Skeletal muscle cell (primary cell): ENCODE data around the gene UXS1.
"Not testable (repeated sequence)": the region's sequence is repeated elsewhere in the genome, so short reads cannot be mapped to it uniquely, and the experiment has no call there.

Source experiments
- DNase-seq: peaks from one replicate; pipeline ENCODE4 v3.0.0-alpha.2; 2010; ENCODE audit warnings: low read depth
- H3K4me3 ChIP-seq: 2 replicates; pipeline ENCODE4 v1.5.1; 2011; ENCODE audit warnings: low read depth, mild to moderate bottlenecking, control low read depth, low read length, moderate library complexity

The UXS1 gene

DNA sequence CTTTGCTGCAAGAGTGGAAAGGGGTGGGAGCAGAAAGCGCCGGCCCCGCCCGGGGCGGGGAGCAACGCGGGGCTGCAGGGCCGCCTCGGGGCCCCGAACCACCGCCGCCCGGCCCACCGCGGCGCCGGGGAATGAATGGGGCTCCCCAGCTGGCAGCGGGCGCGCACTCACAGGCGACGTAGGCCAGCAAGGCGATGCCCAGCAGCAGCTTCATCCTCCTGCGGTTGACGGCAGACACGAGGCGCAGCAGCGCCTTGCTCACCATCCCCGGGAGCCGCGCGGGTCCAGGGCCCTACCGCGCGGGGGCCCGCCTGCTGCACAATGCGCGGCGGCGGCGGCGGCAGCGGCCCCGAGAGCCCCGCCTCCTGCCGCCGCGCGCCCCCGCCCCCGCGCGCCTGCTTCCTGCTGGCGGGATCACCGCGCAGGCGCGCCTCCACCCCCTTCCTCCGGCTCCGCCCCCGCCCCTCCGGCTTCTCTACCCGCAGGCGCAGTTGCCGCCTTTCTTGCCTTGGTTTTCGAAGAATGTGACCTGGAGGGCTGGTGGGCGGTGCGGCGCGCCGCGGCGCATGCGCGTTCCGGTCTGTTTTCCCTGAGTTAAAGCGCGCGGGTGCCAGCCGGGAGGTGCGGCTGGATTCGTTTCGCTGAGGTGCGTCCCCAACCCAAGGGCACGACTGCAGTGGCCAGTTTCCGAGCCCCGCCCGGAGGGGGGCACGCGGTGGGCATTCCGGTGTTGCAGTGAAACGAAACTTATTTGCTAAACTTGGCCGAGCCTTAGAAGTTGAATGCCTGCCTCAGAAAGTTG is at the start of gene UXS1:
UXS1 (minus strand) TSS at position 325 of the 802 bp plus-strand sequence; CDS start at position 265, 60 bp downstream.
- DNase-seq = peak; percentile 87
- H3K4me3 ChIP-seq = peak within 1 kb of the TSS; percentile 83

DNA sequence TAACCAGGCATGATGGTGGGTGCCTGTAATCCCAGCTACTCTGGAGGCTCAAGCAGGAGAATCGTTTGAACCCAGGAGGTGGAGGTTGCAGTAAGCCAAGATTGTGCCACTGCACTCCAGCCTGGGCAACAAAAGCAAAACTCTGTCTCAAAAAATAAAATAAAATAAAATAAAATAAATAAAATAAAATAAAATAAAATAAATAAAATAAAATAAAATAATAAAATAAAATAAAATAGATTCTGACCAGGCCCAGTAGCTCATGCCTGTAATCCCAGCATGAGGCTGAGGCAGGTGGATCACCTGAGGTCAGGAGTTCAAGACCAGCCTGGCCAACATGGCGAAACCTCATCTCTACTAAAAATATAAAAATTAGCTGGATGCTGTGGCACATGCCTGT is 45.4 kb upstream of the UXS1 start:
- not testable (repeated sequence) for H3K4me3 ChIP-seq, DNase-seq

DNA sequence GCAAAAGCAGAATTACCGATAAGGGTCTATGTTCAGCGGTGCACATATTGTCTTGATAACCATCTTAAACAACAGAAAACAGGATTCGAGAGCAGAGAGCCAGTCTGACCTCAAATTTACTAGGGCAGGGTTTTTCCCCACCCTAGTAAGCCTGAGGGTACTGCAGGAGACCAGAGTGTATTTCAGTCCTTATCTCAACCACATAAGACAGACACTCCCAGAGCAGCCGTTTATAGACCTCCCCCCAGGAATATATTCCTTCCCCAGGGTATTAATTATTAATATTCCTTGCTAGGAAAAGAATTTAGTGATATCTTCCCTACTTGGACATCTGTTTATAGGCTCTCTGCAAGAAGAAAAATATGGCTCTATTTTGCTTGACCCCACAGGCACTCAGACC is 41.3 kb upstream of the UXS1 start:
- H3K4me3 ChIP-seq, DNase-seq: not testable (repeated sequence)

DNA sequence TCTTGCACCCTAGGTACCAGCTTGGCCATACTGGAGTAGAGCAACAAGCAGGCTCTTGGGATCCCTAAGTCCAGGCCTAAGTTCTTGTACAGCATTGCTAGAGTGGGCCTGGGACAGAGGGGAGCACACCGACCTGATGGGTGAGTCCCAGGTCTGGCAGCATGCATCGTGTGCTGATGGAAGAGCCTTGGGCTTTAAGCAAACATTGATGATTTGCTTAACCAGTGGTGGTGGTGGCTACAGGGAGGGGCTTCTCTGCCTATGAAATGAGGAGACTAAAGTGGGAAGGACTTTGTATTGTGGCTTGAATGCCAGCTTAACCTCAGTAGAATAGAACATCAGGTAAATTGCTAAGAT is 39.2 kb upstream of the UXS1 start:
- H3K4me3 ChIP-seq = no peak overlapping the region
- DNase-seq = no peak

DNA sequence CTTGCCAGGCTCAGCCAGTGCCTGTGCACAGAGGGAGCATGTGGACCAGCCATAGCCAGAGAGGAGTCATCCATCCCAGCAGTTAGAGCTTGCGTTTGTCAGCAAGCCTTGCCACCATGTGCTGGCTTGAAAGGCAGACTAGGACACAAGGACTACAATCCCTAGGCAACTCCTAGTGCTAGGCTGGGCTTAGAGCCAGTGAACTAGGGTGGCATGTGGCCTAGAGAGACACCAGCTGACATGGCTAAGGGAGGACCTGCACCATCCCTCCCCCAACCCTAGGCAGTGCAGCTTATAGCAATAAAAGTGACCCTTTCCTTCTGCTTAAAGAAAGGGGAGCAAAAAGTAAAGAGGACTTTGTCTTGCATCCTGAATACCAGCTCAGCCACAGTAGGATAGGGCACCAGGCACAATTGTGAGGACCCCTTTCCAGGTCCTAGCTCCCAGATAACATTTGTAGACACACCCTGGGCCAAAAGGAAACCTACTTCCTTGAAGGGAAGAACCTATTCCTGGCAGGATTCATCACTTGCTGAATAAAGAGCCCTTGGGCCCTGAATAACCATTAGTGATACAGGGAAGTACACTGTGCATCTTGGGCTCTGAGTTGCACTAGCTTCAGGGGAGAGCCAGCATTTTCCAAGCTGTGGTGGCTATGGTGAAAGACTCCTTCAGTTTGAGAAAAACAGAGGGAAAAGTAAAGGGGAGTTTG is 38.7 kb upstream of the UXS1 start:
- DNase-seq = no peak
- no peak overlapping the region for H3K4me3 ChIP-seq

DNA sequence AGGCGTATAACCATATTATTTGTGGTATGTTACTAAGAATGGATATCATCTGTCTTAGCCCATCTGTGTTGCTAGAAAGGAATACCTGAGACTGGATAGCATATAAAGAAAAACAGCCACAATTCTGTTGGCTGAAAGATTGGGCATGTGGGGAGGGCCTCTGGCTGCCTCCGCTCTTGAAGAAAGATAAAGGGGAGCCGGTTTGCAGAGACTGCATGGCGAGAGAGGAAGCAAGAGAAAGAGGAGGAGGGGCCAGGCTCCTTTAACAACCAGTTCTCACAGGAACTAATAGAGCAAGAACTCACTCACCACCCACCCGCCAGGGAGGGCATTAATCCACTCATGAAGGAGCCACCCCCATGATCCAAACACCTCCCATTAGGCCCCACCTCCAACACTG is 29.2 kb upstream of the UXS1 start:
- no peak for DNase-seq

DNA sequence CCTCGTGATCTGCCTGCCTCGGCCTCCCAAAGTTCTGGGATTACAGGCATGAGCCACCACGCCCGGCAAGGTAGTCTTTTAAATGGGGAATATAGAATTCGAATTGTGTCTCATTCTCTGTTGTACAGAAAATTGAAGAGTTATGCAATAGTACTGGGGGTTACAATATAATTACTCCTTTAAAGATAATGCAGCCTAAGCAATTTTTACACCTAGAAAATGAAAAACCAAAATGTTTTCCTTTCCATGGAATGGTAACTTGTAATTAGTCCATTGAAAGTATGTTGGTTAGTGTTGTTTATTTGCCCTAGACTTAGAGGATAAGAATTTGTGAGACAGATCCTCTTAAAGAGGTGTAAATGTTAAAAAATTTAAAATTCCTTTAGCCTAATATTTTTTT is 28.0 kb upstream of the UXS1 start:
- DNase-seq, H3K4me3 ChIP-seq: not testable (repeated sequence)

More for the DNA sequence above, 29.2 kb upstream of the UXS1 start:
- H3K4me3 ChIP-seq = no peak overlapping the region

DNA sequence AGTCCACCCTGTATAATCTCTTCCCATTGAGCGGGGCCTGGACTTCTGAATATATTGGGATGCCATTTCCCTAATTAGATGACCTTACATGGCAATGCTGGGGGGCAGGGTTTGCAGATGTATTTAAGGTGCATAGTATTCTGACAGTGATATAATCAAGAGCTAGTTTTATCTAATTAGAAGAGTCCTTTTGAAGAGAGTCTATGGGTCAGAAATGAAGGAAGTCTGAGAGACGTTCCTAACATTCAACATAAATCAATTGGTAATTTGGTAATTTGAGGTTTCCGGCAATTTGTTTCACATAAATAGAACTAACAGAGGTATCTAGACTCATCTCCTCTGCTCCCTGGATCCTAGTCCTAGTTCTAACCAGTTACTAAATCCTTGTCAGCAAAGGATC is 25.7 kb upstream of the UXS1 start:
- H3K4me3 ChIP-seq = no peak overlapping the region

DNA sequence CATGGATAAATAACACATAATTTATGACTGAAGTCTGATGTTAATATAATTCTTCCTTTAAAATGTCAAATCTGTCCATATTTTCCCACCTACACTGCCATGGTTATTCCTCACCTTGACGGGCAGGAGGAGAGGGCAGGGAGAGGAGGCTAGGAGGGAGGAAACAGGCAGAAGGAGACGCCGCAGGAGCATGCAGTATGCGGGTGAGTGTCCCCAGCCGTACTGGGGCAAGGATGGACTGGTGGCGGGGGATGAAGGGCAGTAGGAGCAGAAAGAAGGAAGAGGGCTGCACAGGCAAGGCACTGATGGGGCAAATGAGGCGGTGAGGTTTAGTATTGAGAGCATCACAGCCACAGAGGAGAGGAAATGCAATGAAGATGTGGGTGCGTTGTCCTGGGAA is 25.1 kb upstream of the UXS1 start:
- DNase-seq, H3K4me3 ChIP-seq: not testable (repeated sequence)

More for the DNA sequence above, 25.7 kb upstream of the UXS1 start:
- DNase-seq = no peak

DNA sequence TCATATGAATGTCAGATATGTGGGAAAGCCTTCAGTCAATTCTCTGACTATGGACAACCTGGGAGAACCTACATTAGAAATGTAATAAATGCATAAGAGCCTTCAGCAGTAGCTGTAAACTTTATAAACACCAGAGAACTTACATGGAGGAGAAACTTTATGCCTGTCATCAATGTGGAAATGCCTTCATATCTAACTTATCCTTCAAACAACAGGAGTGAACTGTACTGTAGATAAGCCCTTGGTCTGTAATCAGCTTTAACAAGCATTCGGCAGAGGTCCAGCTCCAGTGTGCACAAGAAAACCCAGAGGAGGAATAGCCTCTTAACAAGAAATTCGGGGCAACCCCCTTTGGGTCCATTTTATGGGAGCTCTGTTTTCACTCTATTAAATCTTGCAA is 14.8 kb upstream of the UXS1 start:
- no peak for DNase-seq
- no peak overlapping the region for H3K4me3 ChIP-seq

DNA sequence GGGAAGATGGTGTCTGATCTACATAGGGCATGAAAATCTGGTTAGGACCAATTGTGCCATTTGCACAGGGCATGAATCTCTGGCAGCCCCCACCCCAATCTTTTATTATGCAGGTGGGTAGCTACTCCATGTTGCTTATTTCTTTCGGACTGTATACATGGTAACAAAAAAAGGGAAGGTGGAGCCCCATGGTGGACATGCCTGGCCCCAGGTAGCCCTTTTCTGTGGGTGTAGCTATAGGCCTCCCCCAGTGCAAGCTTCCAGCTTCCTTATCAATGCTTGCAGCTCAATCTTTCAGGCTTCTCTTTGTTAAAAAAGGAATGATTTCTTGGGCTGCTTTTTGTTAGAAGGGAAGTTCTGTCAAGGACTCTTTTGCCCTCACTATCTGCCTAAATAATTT is 14.3 kb upstream of the UXS1 start:
- DNase-seq = no peak

DNA sequence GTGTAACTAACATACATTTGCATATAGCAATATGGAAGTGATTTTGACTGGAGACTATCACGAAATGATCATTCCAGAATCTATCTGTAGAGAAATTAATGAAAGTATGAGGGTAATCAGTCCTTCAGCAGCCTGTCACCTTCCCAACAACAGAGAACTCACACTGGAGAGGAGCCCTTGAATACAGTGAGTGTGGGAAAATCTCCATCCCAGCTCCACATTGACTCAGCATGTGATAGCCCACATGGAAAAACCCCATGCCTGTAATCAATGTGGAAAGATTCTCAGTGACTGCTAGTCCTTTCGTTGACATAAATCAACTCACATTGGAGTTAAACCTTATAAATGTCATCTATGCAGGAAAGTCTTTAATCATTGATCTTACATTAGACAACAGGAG is 13.1 kb upstream of the UXS1 start:
- no peak overlapping the region for H3K4me3 ChIP-seq
- no peak for DNase-seq

More for the DNA sequence above, 14.3 kb upstream of the UXS1 start:
- no peak overlapping the region for H3K4me3 ChIP-seq

DNA sequence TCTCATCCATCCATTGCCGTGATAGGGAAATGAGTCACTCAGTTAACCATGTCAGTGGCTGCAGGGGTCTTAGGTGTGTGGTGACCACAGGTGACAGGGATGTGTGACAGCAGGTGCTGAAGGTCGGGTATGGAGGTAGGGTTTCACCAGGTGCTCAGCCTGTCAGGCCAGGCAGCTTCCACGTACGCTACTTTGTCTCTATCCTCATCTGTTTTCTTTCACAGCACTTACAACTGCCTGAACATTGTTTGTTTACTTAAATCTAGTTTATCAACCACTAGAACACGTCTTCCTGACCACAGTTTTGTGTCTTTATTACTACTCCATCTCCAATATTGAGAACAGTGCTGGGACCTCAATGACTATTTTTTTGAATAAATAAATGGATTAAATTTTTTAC is 11.4 kb upstream of the UXS1 start:
- H3K4me3 ChIP-seq = no peak overlapping the region
- no peak for DNase-seq

DNA sequence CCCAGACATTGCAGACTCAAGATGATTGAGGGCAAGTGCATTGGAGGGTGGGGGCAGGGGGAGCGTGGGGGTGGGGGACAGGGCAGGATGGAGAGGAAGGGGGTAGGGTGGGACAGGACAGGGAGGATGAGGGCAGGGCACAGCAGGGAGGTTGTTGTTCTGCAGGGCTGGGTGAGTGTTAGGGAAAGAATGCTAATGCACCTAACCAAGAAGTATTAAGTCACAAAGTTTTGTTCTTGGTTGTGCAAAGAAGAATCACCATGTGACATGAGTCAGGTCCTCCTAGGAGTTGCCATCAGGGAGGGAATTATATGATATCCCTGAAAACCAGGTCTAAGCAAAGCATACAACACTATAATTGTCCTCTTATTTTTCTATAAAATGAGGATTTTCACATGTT is 10.4 kb upstream of the UXS1 start:
- not testable (repeated sequence) for DNase-seq, H3K4me3 ChIP-seq

DNA sequence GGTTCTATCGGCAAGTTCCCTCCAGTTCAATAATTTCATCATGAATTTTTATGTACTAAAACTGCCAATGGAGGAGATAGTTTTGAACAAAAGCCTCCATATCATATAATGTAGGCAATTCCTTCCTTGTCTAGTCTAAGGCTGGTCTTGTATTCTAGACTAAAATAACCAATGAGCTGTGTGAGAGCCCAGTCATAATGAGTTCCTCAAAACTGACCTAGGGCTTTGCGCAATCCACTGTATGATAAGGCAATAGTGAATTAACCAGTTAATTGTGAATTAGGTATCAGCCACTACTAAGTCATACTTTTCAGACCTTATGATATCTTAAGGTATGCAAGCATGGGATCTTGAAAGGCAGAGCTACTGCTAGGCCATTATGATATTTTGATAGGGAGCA is 7.6 kb upstream of the UXS1 start:
- no peak overlapping the region for H3K4me3 ChIP-seq
- DNase-seq = no peak

DNA sequence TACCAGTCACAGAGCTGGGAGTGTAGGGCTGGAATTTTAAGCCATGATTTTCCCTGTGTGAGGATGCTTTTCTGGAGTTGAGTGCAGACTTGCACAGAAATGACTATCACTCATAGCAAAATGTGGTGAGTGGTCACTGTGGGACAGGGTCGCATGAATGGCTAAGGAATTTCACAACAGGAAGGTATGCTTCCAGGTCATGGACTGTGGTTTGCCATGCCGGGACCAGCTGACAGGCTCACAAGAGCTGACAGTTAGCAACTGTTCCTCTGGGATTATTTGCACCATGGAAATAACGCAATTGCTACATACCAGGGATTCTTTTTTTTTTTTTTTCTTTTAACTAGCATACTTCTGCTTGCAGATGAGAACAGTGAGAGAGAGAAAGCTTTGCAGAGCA is 3.8 kb upstream of the UXS1 start:
- DNase-seq = peak; percentile 94
- H3K4me3 ChIP-seq = no peak overlapping the region

DNA sequence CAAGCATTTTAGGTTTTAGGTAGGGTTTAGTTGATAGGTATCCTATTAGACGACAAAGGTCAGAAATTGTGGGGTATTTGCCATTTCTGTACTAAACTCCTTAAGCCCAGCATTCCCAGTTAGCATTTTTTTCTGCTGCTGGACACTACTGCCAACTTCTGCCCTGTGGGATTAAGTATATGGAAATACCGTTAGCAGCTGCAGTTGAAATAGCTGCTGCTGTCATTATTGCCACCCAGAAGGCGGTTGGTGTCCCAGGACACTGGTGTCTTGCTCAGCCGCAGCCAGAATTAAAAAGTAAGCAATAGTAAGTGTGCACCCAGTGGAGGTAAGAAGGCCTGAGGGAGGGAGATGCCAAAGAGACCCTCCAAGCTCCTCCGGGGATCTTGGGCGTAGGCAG is 1.9 kb upstream of the UXS1 start:
- no peak for DNase-seq
- no peak overlapping the region for H3K4me3 ChIP-seq

DNA sequence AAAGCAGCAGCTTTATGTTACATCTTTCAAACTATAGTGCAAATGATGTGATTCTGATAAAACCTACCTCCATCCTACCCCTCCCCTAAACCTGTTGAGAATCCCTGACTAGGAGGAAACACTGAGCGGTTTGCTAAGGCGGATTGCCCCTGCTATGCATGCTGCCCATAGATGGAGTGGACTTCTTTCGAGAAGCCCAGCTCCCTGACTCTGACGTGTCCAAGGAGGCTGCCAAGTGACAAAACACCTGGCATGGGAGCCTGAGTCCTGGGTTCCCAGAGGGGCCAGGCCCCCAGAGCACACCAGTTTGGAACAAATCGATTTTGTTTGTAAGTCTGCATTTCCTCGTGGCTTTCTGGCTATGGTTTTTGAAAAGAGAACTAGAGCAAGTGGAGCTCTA is 1.4 kb upstream of the UXS1 start:
- no peak for DNase-seq
- no peak overlapping the region for H3K4me3 ChIP-seq

DNA sequence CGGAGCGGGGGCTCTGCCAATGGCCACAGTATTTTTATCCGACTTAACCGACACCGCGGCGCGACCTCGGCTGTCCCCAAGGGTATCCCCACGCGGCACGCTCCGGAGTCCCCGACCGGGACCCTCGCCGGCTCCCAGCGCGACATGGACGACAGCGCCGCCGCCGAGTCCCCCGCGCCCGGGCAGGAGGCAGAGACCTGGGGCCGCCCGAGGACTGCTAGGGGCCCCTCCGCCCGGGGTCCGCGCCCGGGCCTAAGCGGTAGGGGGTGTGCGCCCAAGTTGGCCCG is 468 bp downstream of the UXS1 start:
- no peak for DNase-seq
- H3K4me3 ChIP-seq = peak overlapping the region; percentile 83

DNA sequence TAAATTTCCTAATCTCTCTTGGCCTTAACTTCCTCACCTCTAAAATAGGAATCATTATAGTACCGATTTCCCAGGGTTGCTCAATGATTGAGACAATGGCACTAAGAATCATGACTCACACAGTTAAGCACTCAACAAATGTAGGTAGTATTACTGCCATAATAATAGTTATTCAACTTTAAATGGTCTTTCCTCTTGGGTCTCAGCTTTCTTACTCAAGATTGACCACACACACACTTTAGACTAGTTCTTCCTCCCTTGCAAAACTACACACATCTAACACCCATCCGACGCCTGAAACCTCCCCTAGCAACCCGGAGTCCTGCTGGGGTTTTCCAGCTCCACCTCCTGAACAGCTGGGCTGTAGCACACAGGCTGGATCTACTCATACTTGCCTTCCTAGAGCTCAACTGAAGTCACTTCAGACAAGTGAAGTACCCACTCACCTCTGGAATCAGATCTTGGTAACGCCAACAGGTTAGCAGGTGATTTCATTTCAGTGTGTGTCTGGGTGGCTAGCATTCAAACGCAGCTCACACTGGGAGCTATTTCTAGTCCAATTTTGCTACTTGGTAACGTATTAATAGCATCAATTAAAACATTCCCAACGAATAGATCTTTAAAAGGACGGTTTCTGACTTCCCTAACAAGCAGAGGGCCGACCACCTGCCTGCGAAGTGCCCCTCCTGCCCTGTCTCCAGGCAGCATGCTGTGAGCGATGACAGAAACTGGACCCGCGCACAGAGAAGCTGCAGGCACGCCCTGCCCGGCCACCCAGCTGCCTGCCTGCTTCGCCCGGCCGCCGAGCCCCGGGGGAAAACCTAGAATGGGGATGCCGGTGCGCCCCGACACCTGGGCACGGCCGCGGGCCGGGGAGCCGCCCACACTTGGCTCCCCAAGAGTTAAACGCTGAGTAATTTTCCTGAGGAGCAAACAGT is 1.1 kb downstream of the UXS1 start:
- peak; percentile 91 for DNase-seq
- peak overlapping the region; percentile 83 for H3K4me3 ChIP-seq
